Mammary microvascular endothelial cell (primary cell): Measurements from ENCODE around the gene PTGIS. TPM values are rescaled to one million over a fixed set of nuclear protein-coding genes. Genes with fewer than 3 reads are reported as not detected.

Experiments
- total RNA-seq: library from RNA; depleted of rRNA; stranded (reverse); fragments of >200 nt; gene quantifications from 2 replicates; pipeline ENCODE4 v1.2.3, GENCODE V29; 2015

Gene PTGIS
- total RNA-seq: 0.30 and 0.33 TPM in 2 replicates

DNA sequence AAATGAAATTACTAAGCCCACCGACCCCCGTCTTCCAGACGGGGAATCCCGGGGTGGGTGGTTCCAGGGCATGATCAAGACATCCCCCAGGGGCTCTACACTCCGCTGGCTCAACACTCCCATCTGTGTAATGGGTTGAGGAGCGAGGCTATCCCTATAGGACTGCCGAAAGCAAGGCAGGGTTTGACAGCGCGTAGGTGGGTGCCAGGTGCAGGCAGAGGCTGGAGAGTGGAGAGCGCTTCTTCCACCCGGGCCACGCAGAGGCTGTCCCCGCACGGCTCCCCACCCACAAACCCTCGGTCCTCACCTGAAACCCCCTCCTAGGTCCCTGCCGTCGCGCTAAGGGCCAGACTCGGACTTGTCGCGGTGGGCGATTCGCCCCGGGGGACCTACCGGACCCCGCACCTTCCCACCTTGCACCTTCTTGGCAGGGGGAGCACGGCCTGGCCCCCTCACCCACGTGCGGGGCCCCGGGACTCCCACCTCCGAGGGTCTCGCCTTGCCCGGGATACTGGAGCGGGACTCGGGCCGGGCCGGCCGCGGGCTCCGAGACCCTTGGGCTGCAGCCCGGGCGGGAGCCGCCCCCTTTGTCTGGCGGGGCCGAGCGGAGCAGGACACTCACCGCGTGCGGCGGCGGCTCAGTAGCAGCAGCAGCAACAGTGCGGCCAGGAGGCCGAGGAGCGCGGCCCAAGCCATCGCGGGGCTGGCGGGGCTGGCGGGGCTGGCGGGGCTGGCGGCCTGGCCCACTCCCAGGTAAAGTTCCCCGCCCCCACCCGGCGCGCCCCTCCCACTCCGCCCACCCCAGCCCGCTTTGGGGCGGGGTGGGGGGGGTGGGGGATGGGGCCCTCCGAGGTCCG lies at the start of gene PTGIS:
PTGIS (minus strand) TSS at position 717 of the 857 bp plus-strand sequence; CDS start at position 696, 21 bp downstream.

DNA sequence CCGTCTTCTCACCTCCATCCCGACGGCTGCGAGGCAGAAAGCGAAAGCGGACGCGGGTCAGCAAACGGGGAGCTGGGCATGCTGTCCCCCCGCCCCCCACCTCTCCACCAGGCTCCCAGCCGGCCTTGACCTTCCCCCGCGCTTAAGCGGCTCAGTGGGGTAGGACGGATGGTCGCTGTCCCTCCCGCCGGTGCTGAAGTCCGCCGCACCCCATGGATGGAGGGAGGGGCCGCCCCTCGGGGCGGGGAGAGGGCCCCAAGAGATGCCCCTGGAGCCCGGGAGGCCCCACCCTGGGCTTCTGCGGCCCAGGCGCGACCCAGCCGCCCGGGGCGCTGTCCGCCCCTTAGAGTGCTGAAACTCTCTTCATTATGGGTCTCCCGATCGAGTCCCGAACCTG lies 85.3 kb downstream of the PTGIS start, which contains the start of gene KCNB1:
KCNB1 (minus strand) TSS at position 48 of the 397 bp plus-strand sequence. CDS start 188 bp downstream, outside the sequence.

Other genes starting within 250 kb of the PTGIS start
- gene KCNB1, start 85.5 kb downstream of the PTGIS start, total RNA-seq: not detected in 2 replicates
- gene B4GALT5, start 145.7 kb upstream of the PTGIS start, total RNA-seq: 27.4 and 27.9 TPM in 2 replicates
- gene SLC9A8, start 244.7 kb upstream of the PTGIS start, total RNA-seq: 4.8 and 6.3 TPM in 2 replicates